ENCODE results near the gene P2RY11.

Gene P2RY11

GRCh38 chr19:10093295-10094186 is 18.0 kb upstream of the P2RY11 start:
- DNase-seq: no peak

- no peak for DNase-seq
These were observed 15.9 kb upstream of the P2RY11 start for GRCh38 chr19:10095622-10095947.

- peak; percentile 90 to 93 for DNase-seq
These were observed 15.4 kb upstream of the P2RY11 start for GRCh38 chr19:10095948-10096614.

- DNase-seq: peak in 1 of 2 experiments; percentile 52
These were observed 14.9 kb upstream of the P2RY11 start for GRCh38 chr19:10096615-10096963.

GRCh38 chr19:10100163-10100785 is 11.2 kb upstream of the P2RY11 start:
- no peak for DNase-seq

- no peak for DNase-seq
These were observed 8.7 kb upstream of the P2RY11 start for GRCh38 chr19:10102787-10103236.

GRCh38 chr19:10104130-10104513 is 7.4 kb upstream of the P2RY11 start:
- no peak for DNase-seq

GRCh38 chr19:10104665-10105508 is 6.6 kb upstream of the P2RY11 start:
- DNase-seq: no peak

- DNase-seq: no peak
These were observed 5.9 kb upstream of the P2RY11 start for GRCh38 chr19:10105509-10106099.

GRCh38 chr19:10106100-10106936 is 5.2 kb upstream of the P2RY11 start, which contains the start of gene PPAN:
Gene PPAN, plus strand, starts transcription at chr19:10106362. Its CDS starts 33 bp downstream, at chr19:10106395.
- peak; percentile 93 to 98 for DNase-seq

- DNase-seq: no peak
These were observed 4.2 kb upstream of the P2RY11 start for GRCh38 chr19:10107254-10107653.

GRCh38 chr19:10107817-10108367 is 3.6 kb upstream of the P2RY11 start:
- no peak for DNase-seq

GRCh38 chr19:10109528-10109927 is 2.0 kb upstream of the P2RY11 start:
- no peak for DNase-seq

GRCh38 chr19:10110076-10110971 is 1.2 kb upstream of the P2RY11 start:
- no peak for DNase-seq

- no peak for DNase-seq
These were observed 548 bp upstream of the P2RY11 start for GRCh38 chr19:10110972-10111317.

GRCh38 chr19:10112037-10112761 is 706 bp downstream of the P2RY11 start:
- no peak for DNase-seq

GRCh38 chr19:10112895-10113591 is 1.6 kb downstream of the P2RY11 start:
- DNase-seq: peak; percentile 43 to 57

GRCh38 chr19:10113592-10113963 is 2.1 kb downstream of the P2RY11 start:
- no peak for DNase-seq
